HFFc6 (cell line): ENCODE results near the gene MIX23. TPM values are rescaled to one million over a fixed set of nuclear protein-coding genes. Genes with fewer than 3 reads are reported as not detected.
"Not testable (repeated sequence)": the region's sequence is repeated elsewhere in the genome, so short reads cannot be mapped to it uniquely, and the experiment has no call there.

Experiments
- DNase-seq: peaks from one replicate; pipeline ENCODE4 v3.0.0-alpha.2; 2018
- H3K27ac Mint-ChIP-seq: 2 replicates; pipeline ENCODE4 v1.8.0; 2020; ENCODE audit warnings: mild to moderate bottlenecking, mixed read lengths
- H3K27me3 Mint-ChIP-seq: 2 replicates; pipeline ENCODE4 v1.8.0; 2021; ENCODE audit warnings: mild to moderate bottlenecking, moderate library complexity, mixed read lengths; ENCODE audit not compliant: insufficient read depth
- H3K36me3 Mint-ChIP-seq: 2 replicates; pipeline ENCODE4 v1.8.0; 2021; ENCODE audit warnings: low read depth, mixed read lengths
- H3K4me1 Mint-ChIP-seq: 2 replicates; pipeline ENCODE4 v1.8.0; 2020; ENCODE audit warnings: low read depth, mixed read lengths
- H3K4me3 Mint-ChIP-seq: 2 replicates; pipeline ENCODE4 v1.8.0; 2020; ENCODE audit warnings: mild to moderate bottlenecking, moderate library complexity, mixed read lengths
- H3K9me3 Mint-ChIP-seq: 2 replicates; pipeline ENCODE4 v1.8.0; 2020; ENCODE audit warnings: mild to moderate bottlenecking, mixed read lengths
- total RNA-seq, 6 experiments: library from RNA; stranded (reverse); fragmentation: NEBNext Ultra II Directional; extraction: Animal tissue kit (Norgen Biotek cat#: 25700); gene quantifications; 2 replicates in 1 of 6; 3 replicates in 5 of 6; pipeline ENCODE4 v1.2.3, GENCODE V29; 2021
- TF ChIP-seq, protein P1 (sequence below): fragments of 200-600 bp; sonication (generic); IDR thresholded peaks from 2 replicates; pipeline ENCODE4 v1.5.0; 2021; ENCODE audit warnings: antibody characterized with exemption, mild to moderate bottlenecking

Gene MIX23
- total RNA-seq, 6 experiments from 2014 or later: 29.8 to 43.6 (median 40.6) TPM

DNA sequence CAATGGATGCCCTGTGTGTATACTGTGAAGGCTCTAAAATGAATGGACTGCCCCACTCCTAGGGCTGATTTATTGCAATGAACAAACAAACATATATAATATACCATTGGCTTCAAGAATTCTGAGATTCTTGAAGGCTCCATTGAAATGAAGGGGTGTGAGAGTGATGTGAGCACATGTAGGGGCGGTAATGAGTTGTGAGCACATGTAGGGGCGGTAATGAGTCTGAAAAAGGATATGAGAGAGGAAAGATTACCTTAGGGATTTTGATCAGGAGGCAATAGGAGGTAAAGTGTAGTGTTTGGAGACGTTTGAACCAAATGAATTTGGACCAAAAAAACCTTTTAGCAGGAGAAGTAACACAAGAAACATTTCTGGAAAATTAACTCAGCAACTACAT is 4.7 kb upstream of the MIX23 start:
- Mint-ChIP-seq H3K27me3 (no peaks in the 10 kb centered on the region), H3K4me3 (no peak overlapping the region), H3K9me3 (no peaks in the 10 kb centered on the region), H3K27ac (no peak overlapping the region), H3K4me1 (peaks cover 21% of the 10 kb centered on the region), H3K36me3 (peaks cover 4% of the 10 kb centered on the region; the same call in 1 of the 2 replicates)
- TF ChIP-seq, protein P1, sequence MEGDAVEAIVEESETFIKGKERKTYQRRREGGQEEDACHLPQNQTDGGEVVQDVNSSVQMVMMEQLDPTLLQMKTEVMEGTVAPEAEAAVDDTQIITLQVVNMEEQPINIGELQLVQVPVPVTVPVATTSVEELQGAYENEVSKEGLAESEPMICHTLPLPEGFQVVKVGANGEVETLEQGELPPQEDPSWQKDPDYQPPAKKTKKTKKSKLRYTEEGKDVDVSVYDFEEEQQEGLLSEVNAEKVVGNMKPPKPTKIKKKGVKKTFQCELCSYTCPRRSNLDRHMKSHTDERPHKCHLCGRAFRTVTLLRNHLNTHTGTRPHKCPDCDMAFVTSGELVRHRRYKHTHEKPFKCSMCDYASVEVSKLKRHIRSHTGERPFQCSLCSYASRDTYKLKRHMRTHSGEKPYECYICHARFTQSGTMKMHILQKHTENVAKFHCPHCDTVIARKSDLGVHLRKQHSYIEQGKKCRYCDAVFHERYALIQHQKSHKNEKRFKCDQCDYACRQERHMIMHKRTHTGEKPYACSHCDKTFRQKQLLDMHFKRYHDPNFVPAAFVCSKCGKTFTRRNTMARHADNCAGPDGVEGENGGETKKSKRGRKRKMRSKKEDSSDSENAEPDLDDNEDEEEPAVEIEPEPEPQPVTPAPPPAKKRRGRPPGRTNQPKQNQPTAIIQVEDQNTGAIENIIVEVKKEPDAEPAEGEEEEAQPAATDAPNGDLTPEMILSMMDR: no peak
- no peak for DNase-seq

GRCh38 chr3:122383771-122384697 is 1.0 kb upstream of the MIX23 start, which contains the start of gene FAM162A:
TSS of gene FAM162A (plus strand) at chr3:122384182. CDS start at chr3:122384266, 84 bp downstream.
- no peaks in the 10 kb centered on the region for H3K27me3 Mint-ChIP-seq
- H3K4me1 Mint-ChIP-seq: peaks cover 33% of the 10 kb centered on the region
- DNase-seq: peak; percentile 78
- H3K36me3 Mint-ChIP-seq: peaks cover 4% of the 10 kb centered on the region; the same call in 1 of the 2 replicates
- TF ChIP-seq, protein P1: peak; percentile 78
- peak within 1 kb of the TSS; percentile 94 for H3K4me3 Mint-ChIP-seq
- H3K27ac Mint-ChIP-seq: peak within 1 kb of the TSS; percentile 90
- H3K9me3 Mint-ChIP-seq: no peaks in the 10 kb centered on the region

DNA sequence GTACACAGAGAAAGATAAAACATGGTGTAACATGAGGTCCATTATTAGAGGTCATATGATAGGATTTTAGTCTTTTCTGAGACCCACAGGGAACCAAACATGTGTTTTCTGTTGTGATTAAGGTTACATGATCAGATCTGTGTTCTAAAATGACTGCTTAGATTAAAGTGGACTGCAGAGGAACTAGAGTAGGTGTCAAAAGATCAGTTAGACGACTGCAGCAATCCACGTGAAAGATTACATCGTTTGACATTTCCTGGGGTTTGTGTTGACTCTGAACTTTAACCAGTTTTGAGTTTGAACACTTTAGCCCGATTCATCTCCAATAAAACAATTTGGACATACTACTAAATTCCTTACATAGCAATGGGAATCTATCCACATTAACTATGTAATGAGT is 5.1 kb downstream of the MIX23 start:
- Mint-ChIP-seq H3K36me3 (peaks cover 15% of the 10 kb centered on the region; the same call in 1 of the 2 replicates), H3K9me3 (no peaks in the 10 kb centered on the region), H3K4me3 (no peak overlapping the region), H3K27ac (no peak overlapping the region), H3K27me3 (no peaks in the 10 kb centered on the region), H3K4me1 (peaks cover 13% of the 10 kb centered on the region; the same call in 1 of the 2 replicates)
- TF ChIP-seq, protein P1: no peak
- DNase-seq: no peak

DNA sequence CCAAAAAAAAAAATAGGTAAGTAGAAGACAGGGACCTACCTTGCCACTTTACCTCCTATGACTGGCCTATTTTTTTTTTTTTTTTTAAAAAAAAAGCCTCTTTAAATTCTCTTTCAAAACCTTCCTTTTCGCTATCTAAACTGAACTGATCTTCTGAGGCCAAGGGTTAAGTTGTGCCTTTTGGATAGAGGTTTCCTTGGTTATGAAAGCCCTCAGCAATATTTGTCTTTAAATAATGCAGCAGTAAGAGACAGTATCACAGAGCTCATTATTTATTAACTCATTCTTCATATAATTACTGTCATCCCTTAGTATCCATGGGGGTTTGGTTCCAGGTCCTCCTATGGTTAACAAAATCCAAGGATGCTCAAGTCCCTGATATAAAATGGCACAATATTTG is 9.0 kb downstream of the MIX23 start:
- Mint-ChIP-seq H3K9me3 (no peaks in the 10 kb centered on the region), H3K27me3 (no peaks in the 10 kb centered on the region), H3K27ac (no peak overlapping the region), H3K4me1 (peaks cover 8% of the 10 kb centered on the region), H3K4me3 (no peak overlapping the region), H3K36me3 (peaks cover 15% of the 10 kb centered on the region; the same call in 1 of the 2 replicates)
- no peak for DNase-seq
- TF ChIP-seq, protein P1: no peak

- no peak overlapping the region for H3K27ac Mint-ChIP-seq
These were observed 16.7 kb downstream of the MIX23 start for GRCh38 chr3:122366379-122366749.

GRCh38 chr3:122365582-122366378 is 17.3 kb downstream of the MIX23 start:
- Mint-ChIP-seq H3K36me3 (peaks cover 17% of the 10 kb centered on the region; the same call in 1 of the 2 replicates), H3K27ac (peak overlapping the region; percentile 76), H3K4me1 (peaks cover 15% of the 10 kb centered on the region)
- H3K4me3 Mint-ChIP-seq, H3K9me3 Mint-ChIP-seq, H3K27me3 Mint-ChIP-seq: not testable (repeated sequence)
- DNase-seq: peak; percentile 47

More at GRCh38 chr3:122366379-122366749, 16.7 kb downstream of the MIX23 start:
- TF ChIP-seq, protein P1: no peak
- H3K4me3 Mint-ChIP-seq: no peak overlapping the region
- H3K36me3 Mint-ChIP-seq: peaks cover 17% of the 10 kb centered on the region; the same call in 1 of the 2 replicates
- H3K9me3 Mint-ChIP-seq: no peaks in the 10 kb centered on the region
- no peaks in the 10 kb centered on the region for H3K27me3 Mint-ChIP-seq
- H3K4me1 Mint-ChIP-seq: peaks cover 21% of the 10 kb centered on the region
- DNase-seq: no peak
